Measurements from ENCODE around the gene TMEM255A.

DNA sequence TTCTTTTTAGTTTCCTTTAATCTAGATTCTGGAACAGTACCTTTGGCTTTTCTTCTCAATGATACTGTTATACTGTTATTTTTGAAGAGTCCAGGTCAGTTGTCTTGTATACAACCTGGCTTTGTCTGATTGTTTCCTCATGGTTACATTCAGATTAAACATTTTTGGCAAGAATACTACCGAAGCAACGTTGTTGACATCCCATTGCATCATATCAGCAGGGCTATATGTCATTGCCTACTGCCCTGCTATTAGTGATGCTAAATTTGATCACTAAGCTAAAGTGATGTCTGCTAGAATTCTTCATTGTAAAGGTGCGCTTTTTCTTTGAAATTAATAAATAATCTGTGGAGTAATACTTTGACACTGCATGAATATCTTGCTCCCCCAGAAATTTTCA, 44.8 kb upstream of the TMEM255A start:
- TF ChIP-seq, protein P1, sequence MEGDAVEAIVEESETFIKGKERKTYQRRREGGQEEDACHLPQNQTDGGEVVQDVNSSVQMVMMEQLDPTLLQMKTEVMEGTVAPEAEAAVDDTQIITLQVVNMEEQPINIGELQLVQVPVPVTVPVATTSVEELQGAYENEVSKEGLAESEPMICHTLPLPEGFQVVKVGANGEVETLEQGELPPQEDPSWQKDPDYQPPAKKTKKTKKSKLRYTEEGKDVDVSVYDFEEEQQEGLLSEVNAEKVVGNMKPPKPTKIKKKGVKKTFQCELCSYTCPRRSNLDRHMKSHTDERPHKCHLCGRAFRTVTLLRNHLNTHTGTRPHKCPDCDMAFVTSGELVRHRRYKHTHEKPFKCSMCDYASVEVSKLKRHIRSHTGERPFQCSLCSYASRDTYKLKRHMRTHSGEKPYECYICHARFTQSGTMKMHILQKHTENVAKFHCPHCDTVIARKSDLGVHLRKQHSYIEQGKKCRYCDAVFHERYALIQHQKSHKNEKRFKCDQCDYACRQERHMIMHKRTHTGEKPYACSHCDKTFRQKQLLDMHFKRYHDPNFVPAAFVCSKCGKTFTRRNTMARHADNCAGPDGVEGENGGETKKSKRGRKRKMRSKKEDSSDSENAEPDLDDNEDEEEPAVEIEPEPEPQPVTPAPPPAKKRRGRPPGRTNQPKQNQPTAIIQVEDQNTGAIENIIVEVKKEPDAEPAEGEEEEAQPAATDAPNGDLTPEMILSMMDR (optimal IDR thresholded peaks at IDR 0.05 in 1 of 3, IDR thresholded peaks at IDR 0.05 in 1 of 3, conservative IDR thresholded peaks at IDR 0.05 in 1 of 3; ENCODE audit: extremely low read depth in 1 of 3, insufficient read depth in 2 of 3, low read length in 3 of 3), result no peak
- TF ChIP-seq EZH2 (IDR thresholded peaks at IDR 0.05; ENCODE audit: low read length), result no peak

Data from keratinocyte (primary cell).